Measurements from ENCODE around the gene LTB4R.

DNA sequence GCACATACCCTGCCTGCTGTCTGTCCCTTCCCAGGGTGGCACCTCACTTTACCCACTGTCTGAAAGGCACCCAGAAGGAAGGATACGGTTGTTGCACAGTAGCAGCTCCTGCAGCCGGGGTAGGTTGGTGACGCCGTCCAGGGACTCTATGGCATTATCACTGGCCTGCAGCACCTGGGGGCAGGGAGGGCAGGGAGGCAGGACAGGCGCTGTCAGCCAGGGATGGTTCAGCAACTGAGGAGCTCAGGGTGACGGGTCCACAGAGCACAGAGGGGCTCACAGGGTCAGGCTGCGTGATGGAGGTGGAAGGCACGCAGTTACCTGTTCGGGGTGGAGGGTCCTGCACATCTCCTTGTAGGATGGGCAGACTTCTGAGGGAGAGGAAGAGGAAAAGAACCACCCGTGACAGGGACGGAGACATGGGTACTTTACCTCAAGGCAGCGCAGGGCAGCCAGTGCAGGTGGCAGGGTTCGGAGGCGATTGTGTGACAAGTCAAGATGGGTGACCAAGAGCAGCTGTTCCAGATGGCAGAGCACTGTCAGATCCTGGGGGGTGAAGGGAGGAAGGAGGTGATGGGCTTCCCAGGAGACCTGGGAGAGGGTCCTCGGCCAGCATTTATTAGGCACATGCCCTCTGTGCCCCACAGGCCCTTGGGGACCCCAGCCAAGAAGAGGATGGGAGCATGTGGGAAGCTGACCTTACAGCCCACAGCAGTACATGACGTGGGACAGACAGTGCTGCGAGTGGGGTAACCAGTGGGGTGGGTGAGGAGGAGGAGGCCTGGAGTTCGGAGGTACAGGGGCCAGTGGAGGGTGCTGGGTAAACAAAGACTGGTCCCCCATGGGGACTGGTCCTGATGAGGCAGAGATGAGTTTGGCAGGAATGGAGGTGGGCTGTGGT is 44.7 kb upstream of the LTB4R start:
- TF ChIP-seq, protein P1, sequence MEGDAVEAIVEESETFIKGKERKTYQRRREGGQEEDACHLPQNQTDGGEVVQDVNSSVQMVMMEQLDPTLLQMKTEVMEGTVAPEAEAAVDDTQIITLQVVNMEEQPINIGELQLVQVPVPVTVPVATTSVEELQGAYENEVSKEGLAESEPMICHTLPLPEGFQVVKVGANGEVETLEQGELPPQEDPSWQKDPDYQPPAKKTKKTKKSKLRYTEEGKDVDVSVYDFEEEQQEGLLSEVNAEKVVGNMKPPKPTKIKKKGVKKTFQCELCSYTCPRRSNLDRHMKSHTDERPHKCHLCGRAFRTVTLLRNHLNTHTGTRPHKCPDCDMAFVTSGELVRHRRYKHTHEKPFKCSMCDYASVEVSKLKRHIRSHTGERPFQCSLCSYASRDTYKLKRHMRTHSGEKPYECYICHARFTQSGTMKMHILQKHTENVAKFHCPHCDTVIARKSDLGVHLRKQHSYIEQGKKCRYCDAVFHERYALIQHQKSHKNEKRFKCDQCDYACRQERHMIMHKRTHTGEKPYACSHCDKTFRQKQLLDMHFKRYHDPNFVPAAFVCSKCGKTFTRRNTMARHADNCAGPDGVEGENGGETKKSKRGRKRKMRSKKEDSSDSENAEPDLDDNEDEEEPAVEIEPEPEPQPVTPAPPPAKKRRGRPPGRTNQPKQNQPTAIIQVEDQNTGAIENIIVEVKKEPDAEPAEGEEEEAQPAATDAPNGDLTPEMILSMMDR (IDR thresholded peaks at IDR 0.05) = no peak
- no peak for TF ChIP-seq POLR2A (IDR thresholded peaks at IDR 0.05)
